Bronchial epithelial cell (primary cell): Measurements from ENCODE around the gene RAPGEF4. TPM values are rescaled to one million over a fixed set of nuclear protein-coding genes. Genes with fewer than 3 reads are reported as not detected.

Source experiments
- DNase-seq: peaks from one replicate; pipeline ENCODE4 v3.0.0-alpha.2; 2010; ENCODE audit warnings: low read depth
- FAIRE-seq: peaks from 2 replicates; lab custom pipeline; 2011; peaks lifted over from hg19 to GRCh38; lab: Jason Lieb, UNC
- H3K27me3 ChIP-seq: 2 replicates; pipeline ENCODE4 v1.5.1; 2011; ENCODE audit warnings: low read length; ENCODE audit not compliant: control insufficient read depth, insufficient read depth
- H3K36me3 ChIP-seq: 2 replicates; pipeline ENCODE4 v1.5.1; 2011; ENCODE audit warnings: low read length; ENCODE audit not compliant: control insufficient read depth, insufficient read depth
- H3K4me3 ChIP-seq: 2 replicates; pipeline ENCODE4 v1.5.1; 2011; ENCODE audit warnings: mild to moderate bottlenecking, low read depth, low read length, control low read depth
- CTCF ChIP-seq: IDR thresholded peaks from 2 replicates; pipeline ENCODE4 v1.5.1; 2011; ENCODE audit warnings: mild to moderate bottlenecking, moderate library complexity, low read length, control low read depth, inconsistent platforms; ENCODE audit not compliant: insufficient read depth, severe bottlenecking
- total RNA-seq: library from RNA; depleted of rRNA; stranded (reverse); fragments of >200 nt; gene quantifications from 2 replicates; pipeline ENCODE4 v1.2.1, GENCODE V29; 2014

The RAPGEF4 gene
- total RNA-seq, 1 donor from 2014 or later, result 0.26 TPM

GRCh38 chr2:172843902-172844715, 108.5 kb downstream of the RAPGEF4 start:
- no peak for DNase-seq
- Histone ChIP-seq H3K27me3 (no peaks in the 10 kb centered on the region), H3K36me3 (no peaks in the 10 kb centered on the region), H3K4me3 (no peak overlapping the region)
- no peak for TF ChIP-seq CTCF
- no peak for FAIRE-seq

- no peak for TF ChIP-seq CTCF
- FAIRE-seq, result no peak
These were observed 109.5 kb downstream of the RAPGEF4 start for GRCh38 chr2:172845028-172845630.

GRCh38 chr2:172846551-172846950, 110.9 kb downstream of the RAPGEF4 start:
- no peak for FAIRE-seq
- no peaks in the 10 kb centered on the region for H3K27me3 ChIP-seq
- no peak for DNase-seq
- H3K36me3 ChIP-seq, result no peaks in the 10 kb centered on the region
- H3K4me3 ChIP-seq, result no peak overlapping the region
- no peak for TF ChIP-seq CTCF

More at GRCh38 chr2:172845028-172845630, 109.5 kb downstream of the RAPGEF4 start:
- Histone ChIP-seq H3K4me3 (no peak overlapping the region), H3K27me3 (no peaks in the 10 kb centered on the region), H3K36me3 (no peaks in the 10 kb centered on the region)
- DNase-seq, result no peak

GRCh38 chr2:172847188-172847587, 111.5 kb downstream of the RAPGEF4 start:
- Histone ChIP-seq H3K4me3 (no peak overlapping the region), H3K27me3 (no peaks in the 10 kb centered on the region), H3K36me3 (no peaks in the 10 kb centered on the region)
- TF ChIP-seq CTCF, result no peak
- no peak for FAIRE-seq
- DNase-seq, result no peak

- H3K27me3 ChIP-seq, result no peaks in the 10 kb centered on the region
- no peak overlapping the region for H3K4me3 ChIP-seq
- TF ChIP-seq CTCF, result no peak
- H3K36me3 ChIP-seq, result no peaks in the 10 kb centered on the region
- FAIRE-seq (no peak), DNase-seq (no peak)
These were observed 112.9 kb downstream of the RAPGEF4 start for GRCh38 chr2:172848519-172848918.
